HG02623 (cell line): Measurements from ENCODE around the gene FDX2.
A peak's percentile ranks its signal among the peaks of the same experiment; 100 is the strongest.
"Not testable (repeated sequence)": the region's sequence is repeated elsewhere in the genome, so short reads cannot be mapped to it uniquely, and the experiment has no call there.

ENCODE experiments used
- ATAC-seq: cut with Tn5 transposase; IDR thresholded peaks from one replicate; pipeline ENCODE4 v1.9.1; 2021; ENCODE audit warnings: moderate library complexity; ENCODE audit not compliant: unreplicated experiment

FDX2 gene

GRCh38 chr19:10284960-10285278 lies 30.9 kb downstream of the FDX2 start:
- ATAC-seq: no peak

GRCh38 chr19:10284065-10284959 lies 31.5 kb downstream of the FDX2 start:
- ATAC-seq: no peak

GRCh38 chr19:10283301-10284064 lies 32.3 kb downstream of the FDX2 start:
- ATAC-seq: no peak

- ATAC-seq: not testable (repeated sequence)
These were observed 33.8 kb downstream of the FDX2 start for GRCh38 chr19:10282043-10282442.

- no peak for ATAC-seq
These were observed 35.9 kb downstream of the FDX2 start for GRCh38 chr19:10279737-10280442.

GRCh38 chr19:10278935-10279334 lies 36.9 kb downstream of the FDX2 start:
- no peak for ATAC-seq

GRCh38 chr19:10277795-10278589 lies 37.8 kb downstream of the FDX2 start:
- no peak for ATAC-seq

GRCh38 chr19:10274589-10274988 lies 41.2 kb downstream of the FDX2 start:
- ATAC-seq: no peak

- no peak for ATAC-seq
These were observed 44.2 kb downstream of the FDX2 start for GRCh38 chr19:10271543-10272086.

GRCh38 chr19:10270616-10271394 lies 45.0 kb downstream of the FDX2 start, which contains the start of gene ICAM1:
Gene ICAM1, plus strand, starts transcription at chr19:10271120. Its CDS starts 40 bp downstream, at chr19:10271160.
- ATAC-seq: no peak

GRCh38 chr19:10270180-10270615 lies 45.6 kb downstream of the FDX2 start:
- ATAC-seq: peak; percentile 28

- no peak for ATAC-seq
These were observed 46.3 kb downstream of the FDX2 start for GRCh38 chr19:10269333-10270179.

GRCh38 chr19:10268071-10268470 lies 47.7 kb downstream of the FDX2 start:
- ATAC-seq: no peak

GRCh38 chr19:10266706-10267105 lies 49.1 kb downstream of the FDX2 start:
- no peak for ATAC-seq

- ATAC-seq: no peak
These were observed 53.0 kb downstream of the FDX2 start for GRCh38 chr19:10262771-10263170.

- ATAC-seq: no peak
These were observed 55.7 kb downstream of the FDX2 start for GRCh38 chr19:10260141-10260584.
